ENCODE data around the gene C10orf95. TPM values are rescaled to one million over a fixed set of nuclear protein-coding genes. Genes with fewer than 3 reads are reported as not detected.
A peak's percentile ranks its signal among the peaks of the same experiment; 100 is the strongest.

Gene C10orf95
- total and polyA plus RNA-seq, 2 of the 13 experiments (the other 11 are each of a cell fraction or from before 2014, with no cell fraction given) = 0.05 to 0.07 TPM

GRCh38 chr10:102434394-102435132 lies 16.8 kb downstream of the C10orf95 start (continued):
- TF ChIP-seq ATF3 (CRISPR knock-in tag; IDR thresholded peaks at IDR 0.05) (peak; percentile 56; the same call in 1 of the 2 replicates), ZBTB1 (CRISPR knock-in tag; IDR thresholded peaks at IDR 0.05; ENCODE audit: borderline replicate concordance) (no peak), ZNF333 (CRISPR knock-in tag; IDR thresholded peaks at IDR 0.05; ENCODE audit: borderline replicate concordance) (no peak), ZNF704 (CRISPR knock-in tag; IDR thresholded peaks at IDR 0.05; ENCODE audit: borderline replicate concordance) (no peak), ZNF253 (CRISPR knock-in tag; IDR thresholded peaks at IDR 0.05; ENCODE audit: borderline replicate concordance) (no peak), ZNF20 (CRISPR knock-in tag; IDR thresholded peaks at IDR 0.05) (no peak), CREB1 (IDR thresholded peaks at IDR 0.05) (no peak), CREB1 (CRISPR knock-in tag; IDR thresholded peaks at IDR 0.05) (peak; percentile 59; the same call in 1 of the 2 replicates), ZNF615 (CRISPR knock-in tag; IDR thresholded peaks at IDR 0.05; ENCODE audit: borderline replicate concordance) (peak; percentile 57; the same call in 1 of the 2 replicates), ZNF687 (CRISPR knock-in tag; IDR thresholded peaks at IDR 0.05) (peak; percentile 74), MAFG (CRISPR knock-in tag; IDR thresholded peaks at IDR 0.05) (no peak), MEIS2 (CRISPR knock-in tag; IDR thresholded peaks at IDR 0.05) (no peak; the same call in 1 of the 2 replicates), FOXO4 (CRISPR knock-in tag; conservative IDR thresholded peaks at IDR 0.05) (no peak), ATF4 (CRISPR knock-in tag; IDR thresholded peaks at IDR 0.05) (no peak; a peak in 1 of 4 replicates), KLF13 (CRISPR knock-in tag; IDR thresholded peaks at IDR 0.05) (no peak), ZBTB20 (CRISPR knock-in tag; IDR thresholded peaks at IDR 0.05; ENCODE audit: borderline replicate concordance, low read depth) (no peak), ZBTB44 (CRISPR knock-in tag; IDR thresholded peaks at IDR 0.05) (no peak), ARNT (IDR thresholded peaks at IDR 0.05) (no peak)
